Measurements from ENCODE around the gene ZNF664. TPM values are rescaled to one million over a fixed set of nuclear protein-coding genes. Genes with fewer than 3 reads are reported as not detected.

ZNF664 gene
- total RNA-seq, 6 donors from 2014 or later: 49.1 to 112 (median 91.8) TPM

- H3K36me3 ChIP-seq: peaks cover 0 to 28% (median 7%) of the 10 kb centered on the region in 4 donors
- ATAC-seq (ENCODE audit: low FRiP score in 2 of 2) (no peak), DNase-seq (no peak)
- no peaks in the 10 kb centered on the region for H3K27me3 ChIP-seq
- H3K4me3 ChIP-seq: no peak overlapping the region
- H3K27ac ChIP-seq: no peak overlapping the region
- peaks cover 3 to 19% (median 12%) of the 10 kb centered on the region in 4 donors for H3K4me1 ChIP-seq
- 76 to 79% methylated on average over 6 of the region's 6 CpGs for WGBS, 2 donors
- no peaks in the 10 kb centered on the region for H3K9me3 ChIP-seq
- TF ChIP-seq EP300 (IDR thresholded peaks at IDR 0.05) (no peak), POLR2A (IDR thresholded peaks at IDR 0.05) (no peak), POLR2AphosphoS5 (IDR thresholded peaks at IDR 0.05) (no peak)
- TF ChIP-seq, protein P1, sequence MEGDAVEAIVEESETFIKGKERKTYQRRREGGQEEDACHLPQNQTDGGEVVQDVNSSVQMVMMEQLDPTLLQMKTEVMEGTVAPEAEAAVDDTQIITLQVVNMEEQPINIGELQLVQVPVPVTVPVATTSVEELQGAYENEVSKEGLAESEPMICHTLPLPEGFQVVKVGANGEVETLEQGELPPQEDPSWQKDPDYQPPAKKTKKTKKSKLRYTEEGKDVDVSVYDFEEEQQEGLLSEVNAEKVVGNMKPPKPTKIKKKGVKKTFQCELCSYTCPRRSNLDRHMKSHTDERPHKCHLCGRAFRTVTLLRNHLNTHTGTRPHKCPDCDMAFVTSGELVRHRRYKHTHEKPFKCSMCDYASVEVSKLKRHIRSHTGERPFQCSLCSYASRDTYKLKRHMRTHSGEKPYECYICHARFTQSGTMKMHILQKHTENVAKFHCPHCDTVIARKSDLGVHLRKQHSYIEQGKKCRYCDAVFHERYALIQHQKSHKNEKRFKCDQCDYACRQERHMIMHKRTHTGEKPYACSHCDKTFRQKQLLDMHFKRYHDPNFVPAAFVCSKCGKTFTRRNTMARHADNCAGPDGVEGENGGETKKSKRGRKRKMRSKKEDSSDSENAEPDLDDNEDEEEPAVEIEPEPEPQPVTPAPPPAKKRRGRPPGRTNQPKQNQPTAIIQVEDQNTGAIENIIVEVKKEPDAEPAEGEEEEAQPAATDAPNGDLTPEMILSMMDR (IDR thresholded peaks at IDR 0.05): no peak
Observed at GRCh38 chr12:123997033-123997822, 24.2 kb downstream of the ZNF664 start.

DNA sequence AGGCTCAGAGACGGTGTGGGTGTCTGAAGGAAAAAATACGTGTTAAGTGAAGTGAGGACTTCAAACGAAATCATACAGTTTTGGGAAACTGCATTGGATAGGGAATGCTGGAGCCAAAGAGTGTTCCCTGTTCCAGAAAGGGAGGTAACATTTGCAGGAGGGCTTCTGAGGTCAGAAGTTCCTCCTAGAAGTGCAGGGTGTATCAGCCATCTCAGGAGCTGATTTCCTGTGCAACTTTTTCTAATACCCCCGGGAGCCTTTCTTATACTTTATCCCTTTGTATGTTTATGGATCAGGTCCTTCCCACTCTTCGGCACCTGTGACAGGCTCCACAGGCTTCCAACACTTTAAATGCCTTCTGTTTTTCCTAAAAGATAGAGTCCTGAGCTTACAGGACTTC, 24.9 kb downstream of the ZNF664 start:
- ATAC-seq (ENCODE audit: low FRiP score in 2 of 2): no peak
- Histone ChIP-seq H3K36me3 (peaks cover 0 to 28% (median 5%) of the 10 kb centered on the region in 4 donors), H3K27ac (no peak overlapping the region), H3K4me1 (peaks cover 8 to 20% (median 18%) of the 10 kb centered on the region in 4 donors), H3K9me3 (no peaks in the 10 kb centered on the region), H3K4me3 (no peak overlapping the region), H3K27me3 (no peaks in the 10 kb centered on the region)
- TF ChIP-seq EP300 (IDR thresholded peaks at IDR 0.05): no peak
- no peak for TF ChIP-seq POLR2A (IDR thresholded peaks at IDR 0.05)
- no peak for TF ChIP-seq POLR2AphosphoS5 (IDR thresholded peaks at IDR 0.05)
- TF ChIP-seq, protein P1 (IDR thresholded peaks at IDR 0.05): no peak
- no peak for DNase-seq
- WGBS, 2 donors: 75 to 78% methylated on average over 5 of the region's 5 CpGs

DNA sequence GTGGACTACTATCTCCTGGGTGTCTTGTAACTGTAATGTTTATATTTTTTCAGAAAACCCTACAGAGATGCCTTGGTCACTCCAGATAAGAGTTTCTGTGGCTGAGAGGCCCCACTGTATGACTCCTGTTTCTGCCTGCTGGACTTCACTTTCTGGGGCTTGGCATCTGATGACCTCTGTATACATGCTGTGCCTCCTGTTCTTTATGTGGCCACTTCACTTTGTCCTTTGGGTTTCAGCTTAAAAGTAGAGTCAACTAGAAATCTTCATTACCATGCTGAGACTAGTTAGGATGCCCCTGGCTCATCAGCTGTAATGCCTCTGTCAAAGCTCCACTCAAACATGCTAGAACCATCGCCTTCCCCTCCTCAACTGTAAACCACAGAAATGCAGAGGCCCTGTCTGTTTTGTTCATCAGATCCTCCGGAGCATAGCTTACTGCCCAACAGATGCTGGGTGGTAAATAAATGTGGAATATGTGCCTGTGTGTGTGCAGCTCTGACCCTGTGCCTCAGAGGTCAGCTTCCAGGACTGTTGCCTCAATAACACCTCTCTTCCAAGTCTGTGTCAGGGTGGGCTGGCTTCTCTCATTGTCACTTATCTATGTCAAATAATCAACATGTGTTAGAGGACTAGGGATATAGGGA, 25.5 kb downstream of the ZNF664 start:
- H3K9me3 ChIP-seq: no peaks in the 10 kb centered on the region
- no peak overlapping the region for H3K27ac ChIP-seq
- TF ChIP-seq, protein P1 (IDR thresholded peaks at IDR 0.05): no peak
- no peak for TF ChIP-seq POLR2A (IDR thresholded peaks at IDR 0.05)
- TF ChIP-seq EP300 (IDR thresholded peaks at IDR 0.05): no peak
- no peak for TF ChIP-seq POLR2AphosphoS5 (IDR thresholded peaks at IDR 0.05)
- WGBS, 2 donors: 54 to 88% methylated on average over 2 of the region's 2 CpGs
- no peak for DNase-seq
- H3K36me3 ChIP-seq: peaks cover 0 to 28% (median 5%) of the 10 kb centered on the region in 4 donors
- H3K27me3 ChIP-seq: no peaks in the 10 kb centered on the region
- H3K4me1 ChIP-seq: peaks cover 11 to 26% (median 19%) of the 10 kb centered on the region in 4 donors
- H3K4me3 ChIP-seq: no peak overlapping the region
- no peak for ATAC-seq (ENCODE audit: low FRiP score in 2 of 2)

- DNase-seq (no peak), ATAC-seq (ENCODE audit: low FRiP score in 2 of 2) (no peak)
- TF ChIP-seq POLR2A (IDR thresholded peaks at IDR 0.05): no peak
- TF ChIP-seq, protein P1 (IDR thresholded peaks at IDR 0.05): no peak
- no peak for TF ChIP-seq POLR2AphosphoS5 (IDR thresholded peaks at IDR 0.05)
- no peak for TF ChIP-seq EP300 (IDR thresholded peaks at IDR 0.05)
- no peak overlapping the region for H3K27ac ChIP-seq
- WGBS, 2 donors: 82 to 84% methylated on average over 2 of the region's 2 CpGs
- no peaks in the 10 kb centered on the region for H3K27me3 ChIP-seq
- no peaks in the 10 kb centered on the region for H3K9me3 ChIP-seq
- peaks cover 0 to 31% (median 5%) of the 10 kb centered on the region in 4 donors for H3K36me3 ChIP-seq
- no peak overlapping the region for H3K4me3 ChIP-seq
- peaks cover 11 to 31% (median 19%) of the 10 kb centered on the region in 4 donors for H3K4me1 ChIP-seq
Observed at GRCh38 chr12:123998991-123999359, 26.0 kb downstream of the ZNF664 start.

All from upper lobe of left lung (tissue), 6 donors.